ENCODE results near the gene PPIL4. TPM values are rescaled to one million over a fixed set of nuclear protein-coding genes. Genes with fewer than 3 reads are reported as not detected.

Gene PPIL4
- total RNA-seq, 1 donor from 2014 or later: 39.9 TPM

GRCh38 chr6:149488815-149489214, 57.0 kb downstream of the PPIL4 start:
- H3K9me3 Mint-ChIP-seq: no peaks in the 10 kb centered on the region
- no peak overlapping the region for H3K4me3 Mint-ChIP-seq
- no peak overlapping the region for H3K27ac Mint-ChIP-seq (ENCODE audit: unreplicated experiment)
- no peaks in the 10 kb centered on the region for H3K27me3 Mint-ChIP-seq (ENCODE audit: low read depth)
- no peaks in the 10 kb centered on the region for H3K36me3 Mint-ChIP-seq (ENCODE audit: low read depth)
- no peak for TF ChIP-seq CTCF (conservative IDR thresholded peaks at IDR 0.05)
- DNase-seq (ENCODE audit: low read depth, low spot score): no peak
- peaks cover 4% of the 10 kb centered on the region for H3K4me1 Mint-ChIP-seq

- Mint-ChIP-seq H3K9me3 (no peaks in the 10 kb centered on the region), H3K4me3 (no peak overlapping the region), H3K27me3 (ENCODE audit: low read depth) (no peaks in the 10 kb centered on the region), H3K27ac (ENCODE audit: unreplicated experiment) (no peak overlapping the region), H3K36me3 (ENCODE audit: low read depth) (no peaks in the 10 kb centered on the region), H3K4me1 (peaks cover 6% of the 10 kb centered on the region)
- no peak for TF ChIP-seq CTCF (conservative IDR thresholded peaks at IDR 0.05)
- no peak for DNase-seq (ENCODE audit: low read depth, low spot score)
Measured at GRCh38 chr6:149487316-149487715, 58.5 kb downstream of the PPIL4 start.

- Mint-ChIP-seq H3K4me1 (peaks cover 10% of the 10 kb centered on the region), H3K36me3 (ENCODE audit: low read depth) (no peaks in the 10 kb centered on the region), H3K27me3 (ENCODE audit: low read depth) (no peaks in the 10 kb centered on the region), H3K4me3 (no peak within 1 kb of the TSS), H3K9me3 (no peaks in the 10 kb centered on the region), H3K27ac (ENCODE audit: unreplicated experiment) (no peak within 1 kb of the TSS)
- TF ChIP-seq CTCF (conservative IDR thresholded peaks at IDR 0.05): no peak
- DNase-seq (ENCODE audit: low read depth, low spot score): no peak
Measured at GRCh38 chr6:149484733-149485700, 60.8 kb downstream of the PPIL4 start, which contains the start of gene ZC3H12D. Gene ZC3H12D (minus strand): TSS chr6:149485014. CDS start chr6:149474543, 10,471 bp downstream.

GRCh38 chr6:149483849-149484655, 61.8 kb downstream of the PPIL4 start:
- no peaks in the 10 kb centered on the region for H3K9me3 Mint-ChIP-seq
- DNase-seq (ENCODE audit: low read depth, low spot score): no peak
- TF ChIP-seq CTCF (conservative IDR thresholded peaks at IDR 0.05): no peak
- no peak overlapping the region for H3K4me3 Mint-ChIP-seq
- no peak overlapping the region for H3K27ac Mint-ChIP-seq (ENCODE audit: unreplicated experiment)
- peaks cover 10% of the 10 kb centered on the region for H3K4me1 Mint-ChIP-seq
- H3K36me3 Mint-ChIP-seq (ENCODE audit: low read depth): no peaks in the 10 kb centered on the region
- no peaks in the 10 kb centered on the region for H3K27me3 Mint-ChIP-seq (ENCODE audit: low read depth)

GRCh38 chr6:149483334-149483725, 62.5 kb downstream of the PPIL4 start:
- Mint-ChIP-seq H3K4me3 (no peak overlapping the region), H3K4me1 (peaks cover 10% of the 10 kb centered on the region), H3K36me3 (ENCODE audit: low read depth) (no peaks in the 10 kb centered on the region), H3K27ac (ENCODE audit: unreplicated experiment) (no peak overlapping the region), H3K27me3 (ENCODE audit: low read depth) (no peaks in the 10 kb centered on the region), H3K9me3 (no peaks in the 10 kb centered on the region)
- DNase-seq (ENCODE audit: low read depth, low spot score): no peak
- no peak for TF ChIP-seq CTCF (conservative IDR thresholded peaks at IDR 0.05)
